Measurements from ENCODE around the gene GNL3. TPM values are rescaled to one million over a fixed set of nuclear protein-coding genes. Genes with fewer than 3 reads are reported as not detected.
"Not testable (repeated sequence)": the region's sequence is repeated elsewhere in the genome, so short reads cannot be mapped to it uniquely, and the experiment has no call there.

Gene GNL3
- polyA plus RNA-seq, 2 of the 4 experiments (the other 2 are of a cell fraction): 125 to 139 TPM

- H3K4me3 ChIP-seq: no peak overlapping the region
- peaks cover 28% of the 10 kb centered on the region for H3K4me1 ChIP-seq
- no peak for FAIRE-seq
- ATAC-seq: no peak
- POLR2A ChIA-PET: interaction anchor here (0.7 to 1.5 kb wide), 2 partner anchors 13 to 34 kb away, joined by 5 to 8 read pairs; partner anchors contain the start of genes GLT8D1 and SPCS1
- CTCF ChIA-PET: interaction anchor here (1.0 to 1.6 kb wide), 2 partner anchors 13 to 200 kb away, joined by 3 read pairs; no protein-coding TSS in a partner anchor
- H3K27ac ChIP-seq: peak overlapping the region; percentile 7 to 79; a peak in 4 of 6 replicates
- H3K4me2 ChIP-seq: peak overlapping the region; percentile 61
- 79% methylated on average over 1 of the region's 1 CpG for WGBS (ENCODE audit: missing lambda C conversion rate)
- no peaks in the 10 kb centered on the region for H3K9me3 ChIP-seq
- DNase-seq (ENCODE audit: low read depth in 1 of 2, low spot score in 1 of 2): no peak
- TF ChIP-seq BHLHE40 (IDR thresholded peaks at IDR 0.05; ENCODE audit: low read depth, low read length): no peak
- no peak for TF ChIP-seq KDM5A (IDR thresholded peaks at IDR 0.05)
- TF ChIP-seq ELK1 (IDR thresholded peaks at IDR 0.05; ENCODE audit: low read depth, low read length): no peak
- no peak for TF ChIP-seq PBX3 (IDR thresholded peaks at IDR 0.05)
- no peak for TF ChIP-seq HEYL (CRISPR knock-in tag; IDR thresholded peaks at IDR 0.05)
- TF ChIP-seq CBX8 (IDR thresholded peaks at IDR 0.05): no peak
- TF ChIP-seq JUNB (IDR thresholded peaks at IDR 0.05): no peak
- no peak for TF ChIP-seq EP300 (IDR thresholded peaks at IDR 0.05)
- TF ChIP-seq JUN (IDR thresholded peaks at IDR 0.05): no peak
- TF ChIP-seq ZNF302 (CRISPR knock-in tag; IDR thresholded peaks at IDR 0.05): no peak
- TF ChIP-seq RARB (CRISPR knock-in tag; IDR thresholded peaks at IDR 0.05): no peak
- no peak for TF ChIP-seq HMGXB4 (CRISPR knock-in tag; IDR thresholded peaks at IDR 0.05; ENCODE audit: borderline replicate concordance)
- TF ChIP-seq ZSCAN20 (CRISPR knock-in tag; IDR thresholded peaks at IDR 0.05): no peak
- TF ChIP-seq EHF (CRISPR knock-in tag; IDR thresholded peaks at IDR 0.05): no peak
- TF ChIP-seq E2F6 (IDR thresholded peaks at IDR 0.05; ENCODE audit: borderline replicate concordance, low read depth): no peak
Measured at GRCh38 chr3:52671676-52672075, 14.2 kb upstream of the GNL3 start.

- DNase-seq (ENCODE audit: low read depth in 1 of 2, low spot score in 1 of 2); H3K4me3 ChIP-seq; H3K4me2 ChIP-seq; FAIRE-seq; H3K27ac ChIP-seq; H3K9me3 ChIP-seq; ATAC-seq; CTCF ChIA-PET: not testable (repeated sequence)
- H3K4me1 ChIP-seq: peaks cover 19% of the 10 kb centered on the region
- POLR2A ChIA-PET: interaction anchor here (0.9 kb wide), 1 partner anchor 11 kb away, joined by 3 read pairs; no protein-coding TSS in a partner anchor
- WGBS (ENCODE audit: missing lambda C conversion rate): 59% methylated on average over 3 of the region's 3 CpGs
Measured at GRCh38 chr3:52676201-52676600, 9.6 kb upstream of the GNL3 start.

GRCh38 chr3:52678265-52679198 lies 7.3 kb upstream of the GNL3 start:
- Histone ChIP-seq H3K4me2 (no peak overlapping the region), H3K4me1 (peaks cover 21% of the 10 kb centered on the region; the same call in 2 of the 3 replicates), H3K27ac (peak overlapping the region in 1 of 2 experiments; percentile 18; a peak in 2 of 6 replicates), H3K4me3 (no peak overlapping the region), H3K9me3 (no peaks in the 10 kb centered on the region)
- no peak for FAIRE-seq
- DNase-seq (ENCODE audit: low read depth in 1 of 2, low spot score in 1 of 2): no peak
- CTCF ChIA-PET: interaction anchor here (1.3 to 1.6 kb wide), 2 partner anchors 206 to 207 kb away, joined by 4 to 5 read pairs; no protein-coding TSS in a partner anchor
- 95% methylated on average over 6 of the region's 6 CpGs for WGBS (ENCODE audit: missing lambda C conversion rate)
- POLR2A ChIA-PET: no interaction called here
- ATAC-seq: no peak
- TF ChIP-seq KDM5A (IDR thresholded peaks at IDR 0.05) (no peak), USF2 (IDR thresholded peaks at IDR 0.05) (no peak), RFX5 (IDR thresholded peaks at IDR 0.05) (no peak), CTCF (IDR thresholded peaks at IDR 0.05) (no peak), POLR2AphosphoS2 (conservative IDR thresholded peaks at IDR 0.05; ENCODE audit: low read length) (no peak), EP300 (IDR thresholded peaks at IDR 0.05) (no peak), RNF2 (IDR thresholded peaks at IDR 0.05; ENCODE audit: borderline replicate concordance, low read depth) (no peak), RCOR1 (IDR thresholded peaks at IDR 0.05; ENCODE audit: low read depth, low read length) (no peak), NR3C1 (IDR thresholded peaks at IDR 0.05) (no peak), ZFP36 (IDR thresholded peaks at IDR 0.05; ENCODE audit: borderline replicate concordance, partially characterized antibody) (no peak), PHF8 (IDR thresholded peaks at IDR 0.05; ENCODE audit: borderline replicate concordance, low read depth) (no peak), MAZ (IDR thresholded peaks at IDR 0.05; ENCODE audit: borderline replicate concordance, low read depth, low read length) (no peak), EHF (CRISPR knock-in tag; IDR thresholded peaks at IDR 0.05) (no peak)

Data from A549 (cell line).